ENCODE results near the gene EDEM2. TPM values are rescaled to one million over a fixed set of nuclear protein-coding genes. Genes with fewer than 3 reads are reported as not detected.
"Not testable (repeated sequence)": the region's sequence is repeated elsewhere in the genome, so short reads cannot be mapped to it uniquely, and the experiment has no call there.

EDEM2 gene
- total RNA-seq, 2 donors from 2014 or later: 13.8 to 16.1 TPM

- H3K27ac ChIP-seq: no peak overlapping the region
- H3K36me3 ChIP-seq: no peaks in the 10 kb centered on the region
- H3K9me3 ChIP-seq: no peaks in the 10 kb centered on the region
- H3K4me1 ChIP-seq: peaks cover 0 to 18% of the 10 kb centered on the region in 2 donors
- no peak for DNase-seq (ENCODE audit: low spot score)
- H3K4me3 ChIP-seq: no peak overlapping the region
- H3K27me3 ChIP-seq: no peaks in the 10 kb centered on the region
- no peak for TF ChIP-seq CTCF (IDR thresholded peaks at IDR 0.05)
These were observed 3.9 kb upstream of the EDEM2 start for GRCh38 chr20:35150846-35151579.

GRCh38 chr20:35147575-35148071 lies 487 bp upstream of the EDEM2 start:
- not testable (repeated sequence) for H3K36me3 ChIP-seq; H3K9me3 ChIP-seq; H3K27me3 ChIP-seq; DNase-seq (ENCODE audit: low spot score)
- Histone ChIP-seq H3K4me3 (peak overlapping the region; percentile 68 to 86), H3K4me1 (peaks cover 0 to 18% of the 10 kb centered on the region in 2 donors), H3K27ac (peak overlapping the region; percentile 78 to 80)

GRCh38 chr20:35146299-35146919 lies 727 bp downstream of the EDEM2 start:
- peaks cover 0 to 18% of the 10 kb centered on the region in 2 donors for H3K4me1 ChIP-seq
- no peaks in the 10 kb centered on the region for H3K36me3 ChIP-seq
- peak overlapping the region; percentile 78 to 80 for H3K27ac ChIP-seq
- no peak for DNase-seq (ENCODE audit: low spot score)
- no peaks in the 10 kb centered on the region for H3K27me3 ChIP-seq
- peak overlapping the region; percentile 68 to 86 for H3K4me3 ChIP-seq
- no peak for TF ChIP-seq CTCF (IDR thresholded peaks at IDR 0.05)
- H3K9me3 ChIP-seq: no peaks in the 10 kb centered on the region

- Histone ChIP-seq H3K4me3 (no peak overlapping the region), H3K36me3 (no peaks in the 10 kb centered on the region), H3K27me3 (no peaks in the 10 kb centered on the region), H3K27ac (no peak overlapping the region), H3K9me3 (no peaks in the 10 kb centered on the region), H3K4me1 (peaks cover 0 to 18% of the 10 kb centered on the region in 2 donors)
- peak; percentile 64 to 70 for TF ChIP-seq CTCF (IDR thresholded peaks at IDR 0.05)
- no peak for DNase-seq (ENCODE audit: low spot score)
These were observed 2.0 kb downstream of the EDEM2 start for GRCh38 chr20:35145141-35145564.

- no peak for DNase-seq (ENCODE audit: low spot score)
- Histone ChIP-seq H3K4me1 (peaks cover 0 to 18% of the 10 kb centered on the region in 2 donors), H3K27me3 (no peaks in the 10 kb centered on the region), H3K36me3 (no peaks in the 10 kb centered on the region), H3K4me3 (no peak overlapping the region), H3K27ac (no peak overlapping the region), H3K9me3 (no peaks in the 10 kb centered on the region)
- no peak for TF ChIP-seq CTCF (IDR thresholded peaks at IDR 0.05)
These were observed 2.4 kb downstream of the EDEM2 start for GRCh38 chr20:35144694-35145093.

GRCh38 chr20:35135867-35136586 lies 11.1 kb downstream of the EDEM2 start:
- peak; percentile 65 for DNase-seq (ENCODE audit: low spot score)
- Histone ChIP-seq H3K9me3 (no peaks in the 10 kb centered on the region), H3K27me3 (no peaks in the 10 kb centered on the region), H3K4me3 (no peak overlapping the region), H3K36me3 (peaks cover 26% of the 10 kb centered on the region), H3K4me1 (peaks cover 0 to 32% of the 10 kb centered on the region in 2 donors), H3K27ac (peak overlapping the region; percentile 61 to 72)
- TF ChIP-seq CTCF (IDR thresholded peaks at IDR 0.05): no peak

Measured in right atrium auricular region (tissue), 2 donors.